Keratinocyte (primary cell): Measurements from ENCODE around the gene OGA. TPM values are rescaled to one million over a fixed set of nuclear protein-coding genes. Genes with fewer than 3 reads are reported as not detected.

Experiments
- DNase-seq: peaks from one replicate; pipeline ENCODE4 v3.0.0-alpha.2; 2011; ENCODE audit warnings: low read depth, missing footprints, low spot score
- FAIRE-seq: peaks from 2 replicates; lab custom pipeline; 2011; peaks lifted over from hg19 to GRCh38; lab: Jason Lieb, UNC
- H2AFZ ChIP-seq: 2 replicates; pipeline ENCODE4 v1.6.0; 2012; ENCODE audit warnings: low read length, control low read depth, inconsistent platforms; ENCODE audit not compliant: control insufficient read depth
- H3K27ac ChIP-seq: 2 replicates; pipeline ENCODE4 v1.5.1; 2011; ENCODE audit warnings: low read length; ENCODE audit not compliant: control insufficient read depth, insufficient read depth
- H3K27me3 ChIP-seq: 3 replicates; pipeline ENCODE4 v1.6.0; 2011; ENCODE audit warnings: low read length; ENCODE audit not compliant: control insufficient read depth, insufficient read depth; ENCODE audit errors: extremely low read depth
- H3K36me3 ChIP-seq, 2 experiments: 2 replicates in 1 of 2; 3 replicates in 1 of 2; pipeline ENCODE4 v1.5.1; 2011; ENCODE audit warnings: low read length in 2 of 2, mild to moderate bottlenecking in 1 of 2; ENCODE audit not compliant: control insufficient read depth in 2 of 2, insufficient read depth in 2 of 2; ENCODE audit errors: extremely low read depth in 1 of 2
- H3K4me1 ChIP-seq: 3 replicates; pipeline ENCODE4 v1.5.1; 2011; ENCODE audit warnings: low read length; ENCODE audit not compliant: control insufficient read depth, insufficient read depth; ENCODE audit errors: extremely low read depth
- H3K4me2 ChIP-seq: 3 replicates; pipeline ENCODE4 v1.6.0; 2011; ENCODE audit warnings: low read depth, low read length; ENCODE audit not compliant: control insufficient read depth, insufficient read depth; ENCODE audit errors: extremely low read depth
- H3K4me3 ChIP-seq, 3 experiments: fragments of 200-600 bp in 1 of 3; sonication (generic) in 1 of 3; 2 replicates in 2 of 3; 3 replicates in 1 of 3; pipeline ENCODE4 v1.5.1; 2011 to 2016; ENCODE audit warnings: low read length in 3 of 3, mild to moderate bottlenecking in 3 of 3, control low read depth in 2 of 3, inconsistent platforms in 1 of 3, low read depth in 1 of 3, mixed read lengths in 1 of 3, mixed run types in 1 of 3, moderate library complexity in 1 of 3; ENCODE audit not compliant: control insufficient read depth in 2 of 3, insufficient read depth in 2 of 3; ENCODE audit errors: extremely low read depth in 1 of 3
- H3K79me2 ChIP-seq: 2 replicates; pipeline ENCODE4 v1.6.0; 2012; ENCODE audit warnings: low read length; ENCODE audit not compliant: control insufficient read depth, insufficient read depth
- H3K9ac ChIP-seq: 3 replicates; pipeline ENCODE4 v1.6.0; 2011; ENCODE audit warnings: low read length; ENCODE audit not compliant: control insufficient read depth, insufficient read depth; ENCODE audit errors: extremely low read depth
- H3K9me1 ChIP-seq: 3 replicates; pipeline ENCODE4 v1.6.0; 2011; ENCODE audit warnings: low read length; ENCODE audit not compliant: control insufficient read depth, insufficient read depth; ENCODE audit errors: extremely low read depth
- H3K9me3 ChIP-seq: 2 replicates; pipeline ENCODE4 v1.5.1; 2012; ENCODE audit warnings: low read depth, low read length; ENCODE audit not compliant: control insufficient read depth
- H4K20me1 ChIP-seq: 3 replicates; pipeline ENCODE4 v1.6.0; 2011; ENCODE audit warnings: low read length; ENCODE audit not compliant: control insufficient read depth, insufficient read depth; ENCODE audit errors: extremely low read depth
- CTCF ChIP-seq, 3 experiments: IDR thresholded peaks in 1 of 3; conservative IDR thresholded peaks in 1 of 3; optimal IDR thresholded peaks in 1 of 3; 2 replicates in 2 of 3; 3 replicates in 1 of 3; pipeline versions ENCODE3 to v1.5.1; 2011; ENCODE audit warnings: low read length in 3 of 3, mild to moderate bottlenecking in 3 of 3, moderate library complexity in 2 of 3, control low read depth in 1 of 3, inconsistent platforms in 1 of 3; ENCODE audit not compliant: insufficient read depth in 2 of 3; ENCODE audit errors: extremely low read depth in 1 of 3
- EZH2 ChIP-seq: IDR thresholded peaks from one replicate; pipeline ENCODE4 v1.6.1; 2012; ENCODE audit warnings: inconsistent platforms, mild to moderate bottlenecking, low read length, moderate library complexity
- dilution Hi-C: fragments of 300-500 bp; cut with MboI; formaldehyde crosslinking; loops from one replicate; pipeline ENCODE4 v1.7.0; 2020; ENCODE audit warnings: low sequenced_read_pairs; ENCODE audit not compliant: extremely low pct_ligation_motif_present
- polyA plus RNA-seq, 5 experiments: library from polyadenylated mRNA; depleted of rRNA in 3 of 5; stranded (reverse) in 3 of 5; stranded (forward) in 1 of 5; unstranded in 1 of 5; fragments of >200 nt; gene quantifications; 1 replicate in 1 of 5; 2 replicates in 3 of 5; 3 replicates in 1 of 5; pipeline versions ENCODE4 v1.2.1 to v1.2.3, GENCODE V29; 2011 to 2012; ENCODE audit warnings: missing spikeins in 2 of 5, low read depth in 1 of 5, low replicate concordance in 1 of 5

Gene OGA
- polyA plus RNA-seq, 1 donor (not counting 4 experiments of a cell fraction or from before 2014, with no cell fraction given): 104 TPM

- Histone ChIP-seq H3K9me3 (no peaks in the 10 kb centered on the region), H3K9me1 (no peaks in the 10 kb centered on the region), H4K20me1 (no peaks in the 10 kb centered on the region), H3K9ac (no peak overlapping the region), H3K27ac (no peak overlapping the region), H2AFZ (no peak overlapping the region), H3K79me2 (no peaks in the 10 kb centered on the region), H3K27me3 (peaks cover 26% of the 10 kb centered on the region), H3K4me1 (no peaks in the 10 kb centered on the region), H3K4me3 (no peak overlapping the region), H3K36me3 (no peaks in the 10 kb centered on the region), H3K4me2 (no peak overlapping the region)
- DNase-seq: no peak
- no peak for FAIRE-seq
- no peak for TF ChIP-seq EZH2
- no peak for TF ChIP-seq CTCF (optimal IDR thresholded peaks at IDR 0.05 in 1 of 3, IDR thresholded peaks at IDR 0.05 in 1 of 3, conservative IDR thresholded peaks at IDR 0.05 in 1 of 3; ENCODE audit: extremely low read depth in 1 of 3, insufficient read depth in 2 of 3, low read length in 3 of 3)
- dilution Hi-C loops: no loop called here
Observed at GRCh38 chr10:101760510-101760909, 57.7 kb downstream of the OGA start.

DNA sequence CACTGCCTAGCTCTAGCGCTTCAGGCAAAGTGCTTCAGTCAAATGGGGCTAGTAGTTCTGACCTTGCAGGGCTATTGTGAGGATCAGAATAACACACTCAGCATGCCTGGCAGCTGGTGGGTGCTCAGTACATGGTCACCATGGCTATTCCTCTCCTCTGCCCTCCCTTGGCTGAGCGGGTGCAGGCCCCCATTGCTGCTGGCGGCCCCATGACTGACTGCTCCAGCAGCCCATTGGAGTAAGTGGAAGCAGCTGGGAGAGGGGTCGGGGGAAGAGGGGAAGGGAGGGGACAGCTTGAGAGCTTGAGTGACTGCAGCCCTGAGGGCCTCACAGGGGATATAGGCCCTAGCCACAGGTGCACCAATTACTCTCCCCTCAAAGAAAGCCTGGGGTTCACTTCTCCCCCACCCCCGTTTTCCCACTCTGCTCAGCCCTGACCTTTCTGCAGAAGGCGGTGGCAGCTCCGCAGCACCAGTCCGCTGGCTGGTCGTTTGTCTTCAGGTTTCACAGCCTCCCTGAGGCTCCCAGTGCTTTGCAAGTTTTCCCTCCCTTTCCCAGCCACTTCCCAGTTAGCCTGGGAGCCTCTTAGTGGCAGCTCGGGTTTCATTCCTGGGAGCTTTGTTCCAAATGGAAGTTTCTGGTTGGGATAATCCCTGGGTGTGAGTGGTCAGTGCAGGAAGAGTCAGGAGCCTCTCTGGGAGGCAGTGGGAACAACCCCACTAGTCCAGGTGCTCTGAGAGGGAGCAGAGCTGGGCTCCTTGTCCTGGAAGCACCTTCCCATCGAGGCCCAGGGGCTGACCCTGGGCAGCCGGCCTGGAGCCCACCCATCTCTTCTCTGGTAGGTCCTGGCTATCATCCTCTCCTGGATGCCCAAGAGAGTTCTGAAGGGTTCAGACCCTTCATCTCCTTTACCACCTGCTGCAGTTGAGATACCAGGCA is 58.7 kb downstream of the OGA start:
- no peak for FAIRE-seq
- no peaks in the 10 kb centered on the region for H3K4me1 ChIP-seq

More for the DNA sequence above, 58.7 kb downstream of the OGA start:
- Histone ChIP-seq H3K27ac (no peak overlapping the region), H3K9me1 (no peaks in the 10 kb centered on the region), H3K79me2 (no peaks in the 10 kb centered on the region), H3K36me3 (no peaks in the 10 kb centered on the region), H3K9me3 (no peaks in the 10 kb centered on the region), H3K4me3 (no peak overlapping the region), H3K9ac (no peak overlapping the region), H3K27me3 (peaks cover 16% of the 10 kb centered on the region), H2AFZ (no peak overlapping the region), H4K20me1 (no peaks in the 10 kb centered on the region), H3K4me2 (no peak overlapping the region)
- TF ChIP-seq CTCF (optimal IDR thresholded peaks at IDR 0.05 in 1 of 3, IDR thresholded peaks at IDR 0.05 in 1 of 3, conservative IDR thresholded peaks at IDR 0.05 in 1 of 3; ENCODE audit: extremely low read depth in 1 of 3, insufficient read depth in 2 of 3, low read length in 3 of 3): no peak
- no peak for TF ChIP-seq EZH2
- dilution Hi-C loops: no loop called here
- DNase-seq: no peak
